HEK293T (cell line): Measurements from ENCODE around the gene PSEN1.

ENCODE experiments used
- ARNT ChIP-seq: fragments of 450-650 bp; IDR thresholded peaks from 2 replicates; pipeline ENCODE4 v1.6.1; 2017; ENCODE audit warnings: mild to moderate bottlenecking
- BHLHE40 ChIP-seq: fragments of 450-650 bp; IDR thresholded peaks from 2 replicates; pipeline ENCODE4 v1.6.1; 2016; ENCODE audit warnings: mild to moderate bottlenecking, moderate library complexity, borderline replicate concordance
- FOXK2 ChIP-seq: fragments of 450-650 bp; IDR thresholded peaks from 2 replicates; pipeline ENCODE4 v1.6.1; 2016; ENCODE audit warnings: mild to moderate bottlenecking
- FOXM1 ChIP-seq: fragments of 450-650 bp; IDR thresholded peaks from 2 replicates; pipeline ENCODE4 v1.6.1; 2017; ENCODE audit warnings: mild to moderate bottlenecking, borderline replicate concordance
- LEF1 ChIP-seq: fragments of 450-650 bp; IDR thresholded peaks from 2 replicates; pipeline ENCODE4 v1.6.1; 2017; ENCODE audit warnings: mild to moderate bottlenecking, borderline replicate concordance
- SP1 ChIP-seq: fragments of 450-650 bp; IDR thresholded peaks from 2 replicates; pipeline ENCODE4 v1.6.1; 2017
- TARDBP ChIP-seq: fragments of 450-650 bp; IDR thresholded peaks from 2 replicates; pipeline ENCODE4 v1.6.1; 2016
- ZNF384 ChIP-seq: fragments of 450-650 bp; IDR thresholded peaks from 2 replicates; pipeline ENCODE4 v1.6.1; 2016

- TF ChIP-seq BHLHE40 (no peak), ARNT (no peak), SP1 (no peak), LEF1 (no peak), TARDBP (no peak), FOXM1 (no peak), FOXK2 (no peak), ZNF384 (no peak)
These were observed 9.8 kb downstream of the PSEN1 start for GRCh38 chr14:73146111-73146510.
